Measurements from ENCODE around the gene VSIR.

- TF ChIP-seq CTCF (conservative IDR thresholded peaks at IDR 0.05), result no peak
- no peak for TF ChIP-seq EZH2 (IDR thresholded peaks at IDR 0.05; ENCODE audit: low read depth)
These were observed 38.0 kb upstream of the VSIR start for GRCh38 chr10:71811351-71811750.

Data from PC-9 (cell line).